CD14-positive monocyte (primary cell): ENCODE data around the gene PIK3CD. TPM values are rescaled to one million over a fixed set of nuclear protein-coding genes. Genes with fewer than 3 reads are reported as not detected.

ENCODE experiments used
- DNase-seq, 3 donors: peaks; one replicate each; pipeline ENCODE4 v3.0.0-alpha.2; 2011 to 2022
- H2AFZ ChIP-seq: 2 replicates; pipeline ENCODE4 v1.6.0; 2012; ENCODE audit warnings: mild to moderate bottlenecking, low read depth, low read length, inconsistent platforms; ENCODE audit not compliant: insufficient read depth, poor library complexity, severe bottlenecking
- H3K27ac ChIP-seq, 2 donors: 1 replicate in 1 of 2; 2 replicates in 1 of 2; pipeline ENCODE4 v1.5.1; 2012 to 2013; ENCODE audit warnings: low read length in 2 of 2, control low read depth in 1 of 2, inconsistent platforms in 1 of 2, low read depth in 1 of 2, mild to moderate bottlenecking in 1 of 2
- H3K27me3 ChIP-seq, 2 donors: one replicate each; pipeline versions ENCODE4 v1.6.0 to v1.6.1; 2011 to 2013; ENCODE audit warnings: low read length in 2 of 2; ENCODE audit not compliant: control insufficient read depth in 2 of 2, insufficient read depth in 2 of 2
- H3K36me3 ChIP-seq, 2 donors: replicated peaks in 1 of 2; 1 replicate in 1 of 2; 2 replicates in 1 of 2; pipeline versions ENCODE4 v1.5.1 to v1.6.1; 2012 to 2013; ENCODE audit warnings: low read length in 2 of 2, control low read depth in 1 of 2, inconsistent platforms in 1 of 2, mild to moderate bottlenecking in 1 of 2; ENCODE audit not compliant: insufficient read depth in 2 of 2, control insufficient read depth in 1 of 2
- H3K4me1 ChIP-seq, 2 donors: 1 replicate in 1 of 2; 2 replicates in 1 of 2; pipeline versions ENCODE4 v1.5.1 to v1.6.1; 2012 to 2013; ENCODE audit warnings: low read length in 2 of 2, control low read depth in 1 of 2, inconsistent platforms in 1 of 2, mild to moderate bottlenecking in 1 of 2, moderate library complexity in 1 of 2; ENCODE audit not compliant: insufficient read depth in 2 of 2, control insufficient read depth in 1 of 2
- H3K4me2 ChIP-seq: replicated peaks from 2 replicates; pipeline ENCODE3; 2012; ENCODE audit warnings: low read length, moderate library complexity, mild to moderate bottlenecking; ENCODE audit not compliant: poor library complexity, severe bottlenecking; ENCODE audit errors: extremely low read depth
- H3K4me3 ChIP-seq, 3 experiments: fragments of 200-600 bp in 1 of 3; sonication (generic) in 1 of 3; replicated peaks in 1 of 3; 1 replicate in 2 of 3; 2 replicates in 1 of 3; pipeline ENCODE4 v1.5.1; 2011 to 2013; ENCODE audit warnings: low read length in 3 of 3, mild to moderate bottlenecking in 3 of 3, control low read depth in 2 of 3, low read depth in 2 of 3, inconsistent platforms in 1 of 3, moderate library complexity in 1 of 3
- H3K79me2 ChIP-seq: 2 replicates; pipeline ENCODE4 v1.6.0; 2012; ENCODE audit warnings: mild to moderate bottlenecking, control low read depth, inconsistent platforms, low read length, moderate library complexity; ENCODE audit not compliant: insufficient read depth
- H3K9ac ChIP-seq: 2 replicates; pipeline ENCODE4 v1.6.0; 2017; ENCODE audit warnings: low read length, mild to moderate bottlenecking; ENCODE audit not compliant: insufficient read depth, poor library complexity, severe bottlenecking
- H3K9me3 ChIP-seq, 2 donors: replicated peaks in 1 of 2; 1 replicate in 1 of 2; 2 replicates in 1 of 2; pipeline versions ENCODE4 v1.5.1 to v1.6.1; 2012 to 2013; ENCODE audit warnings: low read length in 2 of 2, control low read depth in 1 of 2; ENCODE audit not compliant: control insufficient read depth in 1 of 2, insufficient read depth in 1 of 2
- H4K20me1 ChIP-seq: 2 replicates; pipeline ENCODE4 v1.6.0; 2012; ENCODE audit warnings: mild to moderate bottlenecking, low read length, control low read depth, moderate library complexity; ENCODE audit not compliant: insufficient read depth
- H3K27ac Mint-ChIP-seq, 7 donors: one replicate each; pipeline ENCODE4 v1.8.0; 2020; ENCODE audit warnings: mild to moderate bottlenecking in 7 of 7, mixed read lengths in 7 of 7, moderate library complexity in 6 of 7, inconsistent platforms in 2 of 7
- H3K27me3 Mint-ChIP-seq, 3 donors: one replicate each; pipeline ENCODE4 v1.8.0; 2021 to 2022; ENCODE audit warnings: low read depth in 3 of 3, mild to moderate bottlenecking in 3 of 3, mixed read lengths in 3 of 3, moderate library complexity in 3 of 3, inconsistent platforms in 1 of 3
- H3K36me3 Mint-ChIP-seq, 2 donors: one replicate each; pipeline ENCODE4 v1.8.0; 2020; ENCODE audit warnings: mixed read lengths in 2 of 2, inconsistent platforms in 1 of 2, mild to moderate bottlenecking in 1 of 2
- H3K4me1 Mint-ChIP-seq: one replicate; pipeline ENCODE4 v1.8.0; 2020; ENCODE audit warnings: mild to moderate bottlenecking, mixed read lengths
- H3K4me3 Mint-ChIP-seq, 2 donors: one replicate each; pipeline ENCODE4 v1.8.0; 2020; ENCODE audit warnings: mild to moderate bottlenecking in 2 of 2, mixed read lengths in 2 of 2, moderate library complexity in 1 of 2
- H3K9me3 Mint-ChIP-seq, 7 donors: one replicate each; pipeline ENCODE4 v1.8.0; 2020 to 2022; ENCODE audit warnings: mixed read lengths in 7 of 7, mild to moderate bottlenecking in 6 of 7, moderate library complexity in 6 of 7, inconsistent platforms in 2 of 7
- CTCF ChIP-seq: fragments of 200-600 bp; IDR thresholded peaks from one replicate; pipeline ENCODE4 v1.8.0; 2022; ENCODE audit warnings: antibody characterized with exemption, mild to moderate bottlenecking
- WGBS: methylation state at CpG from one replicate; pipeline ENCODE4 v1.1.5; 2013; ENCODE audit warnings: missing lambda C conversion rate; ENCODE audit not compliant: insufficient coverage; 5-methylcytosine and 5-hydroxymethylcytosine counted together
- intact Hi-C, 2 donors: fragments of 100-400 bp; cut with micrococcal nuclease; formaldehyde crosslinking; loops; one replicate each; pipeline versions ENCODE4 v1.15.0 to v1.15.1; 2023
- polyA plus RNA-seq, 3 donors: library from polyadenylated mRNA; depleted of rRNA in 1 of 3; unstranded in 2 of 3; stranded (reverse) in 1 of 3; fragments of 300-500 nt in 2 of 3; fragments of >200 nt in 1 of 3; fragmentation: Illumina TruSeq in 2 of 3; gene quantifications; 1 replicate in 2 of 3; 2 replicates in 1 of 3; pipeline ENCODE4 v1.2.3, GENCODE V29; 2012 to 2021

The PIK3CD gene
- polyA plus RNA-seq, 3 donors = 33.2 to 120 (median 52.2) TPM

GRCh38 chr1:9605946-9606455 lies 45.5 kb upstream of the PIK3CD start:
- H3K4me3 Mint-ChIP-seq = no peak overlapping the region
- intact Hi-C loops = no loop called here
- no peaks in the 10 kb centered on the region for H3K4me1 Mint-ChIP-seq
- no peaks in the 10 kb centered on the region for H3K79me2 ChIP-seq
- H3K9ac ChIP-seq = no peak overlapping the region
- no peaks in the 10 kb centered on the region for H3K9me3 Mint-ChIP-seq
- no peaks in the 10 kb centered on the region for H3K27me3 Mint-ChIP-seq
- no peaks in the 10 kb centered on the region for H3K27me3 ChIP-seq
- no peaks in the 10 kb centered on the region for H4K20me1 ChIP-seq
- no peak overlapping the region for H2AFZ ChIP-seq
- DNase-seq = no peak
- H3K4me2 ChIP-seq = no peak overlapping the region
- no peak overlapping the region for H3K4me3 ChIP-seq
- H3K36me3 ChIP-seq = peaks cover 29 to 57% of the 10 kb centered on the region in 2 donors
- H3K27ac ChIP-seq = no peak overlapping the region
- H3K9me3 ChIP-seq = no peaks in the 10 kb centered on the region
- WGBS = 96% methylated on average over 12 of the region's 14 CpGs
- no peaks in the 10 kb centered on the region for H3K4me1 ChIP-seq
- TF ChIP-seq CTCF = no peak
- no peak overlapping the region for H3K27ac Mint-ChIP-seq
- H3K36me3 Mint-ChIP-seq = peaks cover 22 to 63% of the 10 kb centered on the region in 2 donors

GRCh38 chr1:9606458-9606857 lies 45.1 kb upstream of the PIK3CD start:
- no peak overlapping the region for H3K9ac ChIP-seq
- no peak overlapping the region for H3K4me3 Mint-ChIP-seq
- no peaks in the 10 kb centered on the region for H3K27me3 ChIP-seq
- no peak for DNase-seq
- peaks cover 25 to 52% of the 10 kb centered on the region in 2 donors for H3K36me3 ChIP-seq
- no peaks in the 10 kb centered on the region for H3K27me3 Mint-ChIP-seq
- peak overlapping the region in 1 of 7 donors; percentile 52 for H3K27ac Mint-ChIP-seq
- WGBS = 96% methylated on average over 21 of the region's 21 CpGs
- no peak overlapping the region for H3K4me3 ChIP-seq
- H2AFZ ChIP-seq = no peak overlapping the region
- no peaks in the 10 kb centered on the region for H3K9me3 Mint-ChIP-seq
- H4K20me1 ChIP-seq = no peaks in the 10 kb centered on the region
- no peaks in the 10 kb centered on the region for H3K79me2 ChIP-seq
- intact Hi-C loops = no loop called here
- no peaks in the 10 kb centered on the region for H3K4me1 Mint-ChIP-seq
- TF ChIP-seq CTCF = no peak
- no peak overlapping the region for H3K4me2 ChIP-seq
- no peak overlapping the region for H3K27ac ChIP-seq
- H3K9me3 ChIP-seq = no peaks in the 10 kb centered on the region
- no peaks in the 10 kb centered on the region for H3K4me1 ChIP-seq
- peaks cover 23 to 63% of the 10 kb centered on the region in 2 donors for H3K36me3 Mint-ChIP-seq
